ENCODE results near the gene DMRTC2. TPM values are rescaled to one million over a fixed set of nuclear protein-coding genes. Genes with fewer than 3 reads are reported as not detected.

The DMRTC2 gene
- total RNA-seq, 4 donors from 2014 or later: not detected

DNA sequence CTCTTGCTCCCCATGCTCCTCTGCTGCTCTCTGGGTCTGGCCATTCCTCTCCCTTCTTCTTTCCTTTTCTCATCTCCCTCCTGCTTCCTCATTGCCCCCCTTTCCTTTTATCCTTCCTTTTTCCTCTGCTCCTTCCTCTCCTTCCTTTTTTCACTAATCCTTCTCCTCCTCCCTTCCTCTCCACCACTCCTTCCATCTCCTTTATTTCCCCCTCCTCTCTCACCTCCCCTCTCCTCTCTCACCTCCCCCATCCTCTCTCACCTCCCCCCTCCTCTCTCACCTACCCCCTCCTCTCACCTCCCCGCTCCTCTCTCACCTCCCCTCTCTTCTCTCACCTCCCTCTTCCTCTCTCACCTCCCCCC, 51.7 kb downstream of the DMRTC2 start:
- no peaks in the 10 kb centered on the region for H3K4me1 ChIP-seq
- 80 to 100% methylated on average over 1 of the region's 1 CpG for WGBS, 2 donors

DNA sequence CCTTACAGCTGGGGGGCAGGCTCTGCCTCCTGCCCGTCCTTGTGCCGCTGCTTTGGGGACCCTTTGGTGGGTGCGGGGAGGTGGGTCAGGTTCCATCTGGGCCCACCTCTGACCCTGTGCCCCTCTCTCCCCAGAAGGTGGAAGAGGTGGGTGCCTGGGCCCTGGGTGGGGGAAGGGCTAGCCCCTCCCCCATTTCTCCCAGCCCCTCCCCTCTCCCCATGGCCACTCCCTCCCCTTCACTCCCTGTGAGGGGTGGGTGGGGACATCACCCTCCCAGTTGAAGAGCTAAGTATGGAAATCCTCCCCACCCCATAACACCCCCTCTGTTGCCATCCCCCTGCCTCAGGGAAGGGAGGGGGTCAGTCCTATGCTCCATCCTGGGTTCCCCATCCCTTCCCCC, 52.3 kb downstream of the DMRTC2 start:
- no peak for TF ChIP-seq POLR2A (IDR thresholded peaks at IDR 0.05)
- TF ChIP-seq EP300 (IDR thresholded peaks at IDR 0.05): no peak
- TF ChIP-seq, protein P1, sequence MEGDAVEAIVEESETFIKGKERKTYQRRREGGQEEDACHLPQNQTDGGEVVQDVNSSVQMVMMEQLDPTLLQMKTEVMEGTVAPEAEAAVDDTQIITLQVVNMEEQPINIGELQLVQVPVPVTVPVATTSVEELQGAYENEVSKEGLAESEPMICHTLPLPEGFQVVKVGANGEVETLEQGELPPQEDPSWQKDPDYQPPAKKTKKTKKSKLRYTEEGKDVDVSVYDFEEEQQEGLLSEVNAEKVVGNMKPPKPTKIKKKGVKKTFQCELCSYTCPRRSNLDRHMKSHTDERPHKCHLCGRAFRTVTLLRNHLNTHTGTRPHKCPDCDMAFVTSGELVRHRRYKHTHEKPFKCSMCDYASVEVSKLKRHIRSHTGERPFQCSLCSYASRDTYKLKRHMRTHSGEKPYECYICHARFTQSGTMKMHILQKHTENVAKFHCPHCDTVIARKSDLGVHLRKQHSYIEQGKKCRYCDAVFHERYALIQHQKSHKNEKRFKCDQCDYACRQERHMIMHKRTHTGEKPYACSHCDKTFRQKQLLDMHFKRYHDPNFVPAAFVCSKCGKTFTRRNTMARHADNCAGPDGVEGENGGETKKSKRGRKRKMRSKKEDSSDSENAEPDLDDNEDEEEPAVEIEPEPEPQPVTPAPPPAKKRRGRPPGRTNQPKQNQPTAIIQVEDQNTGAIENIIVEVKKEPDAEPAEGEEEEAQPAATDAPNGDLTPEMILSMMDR (IDR thresholded peaks at IDR 0.05): no peak
- no peak for DNase-seq (ENCODE audit: low spot score in 2 of 2)
- Histone ChIP-seq H3K36me3 (peaks cover 6 to 92% (median 32%) of the 10 kb centered on the region in 3 donors), H3K27ac (no peak overlapping the region), H3K4me1 (no peaks in the 10 kb centered on the region), H3K9me3 (no peaks in the 10 kb centered on the region), H3K4me3 (no peak overlapping the region), H3K27me3 (no peaks in the 10 kb centered on the region)
- WGBS, 2 donors: 86 to 88% methylated on average over 3 of the region's 3 CpGs

More for the DNA sequence above, 51.7 kb downstream of the DMRTC2 start:
- TF ChIP-seq POLR2A (IDR thresholded peaks at IDR 0.05): no peak
- no peak for TF ChIP-seq EP300 (IDR thresholded peaks at IDR 0.05)
- TF ChIP-seq, protein P1 (IDR thresholded peaks at IDR 0.05): no peak
- no peak overlapping the region for H3K27ac ChIP-seq
- H3K36me3 ChIP-seq: peaks cover 3 to 92% (median 25%) of the 10 kb centered on the region in 3 donors
- no peak for DNase-seq (ENCODE audit: low spot score in 2 of 2)
- H3K27me3 ChIP-seq: no peaks in the 10 kb centered on the region
- H3K4me3 ChIP-seq: no peak overlapping the region
- H3K9me3 ChIP-seq: no peaks in the 10 kb centered on the region

DNA sequence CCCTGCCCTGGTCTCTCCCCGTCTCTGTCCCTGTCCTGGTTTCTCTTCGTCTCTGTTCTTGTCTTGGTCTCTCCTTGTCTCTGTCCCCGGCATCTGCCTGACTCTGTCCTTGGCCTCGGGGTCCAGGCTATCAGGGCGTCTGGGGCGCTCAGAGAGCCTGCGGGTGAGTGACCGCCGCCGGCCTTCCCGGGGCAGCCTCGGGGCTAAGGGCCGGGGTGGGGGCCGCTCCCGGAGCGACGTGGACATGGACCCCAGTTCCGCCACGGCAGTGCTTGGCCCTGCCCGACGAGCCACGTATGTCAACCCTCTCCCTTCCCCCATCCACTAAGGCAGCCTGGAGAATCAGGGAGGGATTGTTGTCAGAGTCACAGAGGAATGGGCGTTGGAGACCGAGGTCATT, 53.0 kb downstream of the DMRTC2 start:
- no peaks in the 10 kb centered on the region for H3K27me3 ChIP-seq
- no peaks in the 10 kb centered on the region for H3K9me3 ChIP-seq
- H3K27ac ChIP-seq: no peak overlapping the region
- no peak for DNase-seq (ENCODE audit: low spot score in 2 of 2)
- no peaks in the 10 kb centered on the region for H3K4me1 ChIP-seq
- no peak overlapping the region for H3K4me3 ChIP-seq
- TF ChIP-seq, protein P1 (IDR thresholded peaks at IDR 0.05): no peak
- no peak for TF ChIP-seq POLR2A (IDR thresholded peaks at IDR 0.05)
- TF ChIP-seq EP300 (IDR thresholded peaks at IDR 0.05): no peak
- 81 to 84% methylated on average over 24 of the region's 24 CpGs for WGBS, 2 donors
- H3K36me3 ChIP-seq: peaks cover 12 to 92% (median 38%) of the 10 kb centered on the region in 3 donors

DNA sequence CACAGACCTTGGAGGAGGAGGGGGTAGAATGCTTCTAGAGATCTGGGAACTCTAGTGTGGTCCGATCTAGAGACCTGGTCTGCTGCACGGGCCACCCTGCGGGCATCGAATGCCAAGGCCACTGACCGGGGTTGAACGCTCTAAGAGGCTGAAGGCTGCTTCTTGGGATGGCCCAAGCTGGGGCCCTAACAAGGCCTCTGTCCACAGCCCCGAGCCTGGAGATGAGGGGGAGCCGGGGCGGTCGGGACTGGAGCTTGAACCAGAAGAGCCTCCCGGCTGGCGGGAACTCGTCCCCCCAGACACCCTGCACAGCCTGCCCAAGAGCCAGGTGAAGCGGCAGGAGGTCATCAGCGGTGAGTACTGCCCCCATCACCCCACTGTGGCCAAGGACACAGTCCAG, 53.4 kb downstream of the DMRTC2 start:
- Histone ChIP-seq H3K4me1 (no peaks in the 10 kb centered on the region), H3K36me3 (peaks cover 15 to 94% (median 42%) of the 10 kb centered on the region in 3 donors), H3K27ac (no peak overlapping the region), H3K27me3 (no peaks in the 10 kb centered on the region), H3K9me3 (no peaks in the 10 kb centered on the region), H3K4me3 (no peak overlapping the region)
- WGBS, 2 donors: 89 to 93% methylated on average over 14 to 15 of the region's 15 CpGs
- no peak for DNase-seq (ENCODE audit: low spot score in 2 of 2)
- TF ChIP-seq, protein P1 (IDR thresholded peaks at IDR 0.05): no peak
- TF ChIP-seq POLR2A (IDR thresholded peaks at IDR 0.05): no peak
- TF ChIP-seq EP300 (IDR thresholded peaks at IDR 0.05): no peak

Small RNA genes within 50 kb of the gene (small RNA-seq; reads per million reads assigned to genes)
- not detected for gene MIR6797

Other genes starting within 250 kb of the DMRTC2 start
- 1 to 10 TPM in 2 of 4 donors, under 1 TPM in 1, not detected in 1; 0.60 to 1.7 (median 1.6) TPM for gene CEACAM4, start 218.0 kb upstream of the DMRTC2 start, total RNA-seq
- gene CEACAM7, start 156.8 kb upstream of the DMRTC2 start, total RNA-seq: not detected
- not detected for gene CEACAM5, start 136.4 kb upstream of the DMRTC2 start, total RNA-seq
- not detected for gene CEACAM6, start 89.5 kb upstream of the DMRTC2 start, total RNA-seq
- gene CEACAM3, start 48.5 kb upstream of the DMRTC2 start, total RNA-seq: 1 to 10 TPM in 1 of 4 donors, not detected in 3; 1.0 TPM
- gene LYPD4, start 359 bp upstream of the DMRTC2 start, total RNA-seq: not detected
- 1,000 to 10,000 TPM in 2 of 4 donors, 100 to 1,000 TPM in 2; 835 to 1,204 (median 1,038) TPM for gene RPS19, start 15.2 kb downstream of the DMRTC2 start, total RNA-seq
- gene CD79A, start 32.2 kb downstream of the DMRTC2 start, total RNA-seq: not detected
- gene ARHGEF1, start 38.1 kb downstream of the DMRTC2 start, total RNA-seq: 100 to 1,000 TPM in 3 of 4 donors, 10 to 100 TPM in 1; 68.4 to 225 (median 121) TPM
- gene ERFL, start 83.4 kb downstream of the DMRTC2 start, total RNA-seq: under 1 TPM in 3 of 4 donors, not detected in 1; 0.30 to 0.59 (median 0.42) TPM
- gene RABAC1, start 114.3 kb downstream of the DMRTC2 start, total RNA-seq: 100 to 1,000 TPM; 168 to 206 (median 199) TPM
- not detected for gene ATP1A3, start 149.2 kb downstream of the DMRTC2 start, total RNA-seq
- gene GRIK5, start 225.2 kb downstream of the DMRTC2 start, total RNA-seq: 10 to 100 TPM in 1 of 4 donors, 1 to 10 TPM in 3; 2.4 to 12.0 (median 3.2) TPM
- 10 to 100 TPM; 14.3 to 22.2 (median 17.5) TPM for gene ZNF574, start 231.1 kb downstream of the DMRTC2 start, total RNA-seq

All from tibial nerve (tissue), 4 donors.